Activated CD8-positive, alpha-beta memory T cell treated with anti-CD3 and anti-CD28 coated beads, Interleukin-2, amount 50 U/mL, for 1 hour (primary cell): ENCODE results near the gene CALML3.

Experiments
- DNase-seq: peaks from one replicate; pipeline ENCODE4 v3.0.0-alpha.2; 2020; ENCODE audit errors: extremely low read depth

CALML3 gene

DNA sequence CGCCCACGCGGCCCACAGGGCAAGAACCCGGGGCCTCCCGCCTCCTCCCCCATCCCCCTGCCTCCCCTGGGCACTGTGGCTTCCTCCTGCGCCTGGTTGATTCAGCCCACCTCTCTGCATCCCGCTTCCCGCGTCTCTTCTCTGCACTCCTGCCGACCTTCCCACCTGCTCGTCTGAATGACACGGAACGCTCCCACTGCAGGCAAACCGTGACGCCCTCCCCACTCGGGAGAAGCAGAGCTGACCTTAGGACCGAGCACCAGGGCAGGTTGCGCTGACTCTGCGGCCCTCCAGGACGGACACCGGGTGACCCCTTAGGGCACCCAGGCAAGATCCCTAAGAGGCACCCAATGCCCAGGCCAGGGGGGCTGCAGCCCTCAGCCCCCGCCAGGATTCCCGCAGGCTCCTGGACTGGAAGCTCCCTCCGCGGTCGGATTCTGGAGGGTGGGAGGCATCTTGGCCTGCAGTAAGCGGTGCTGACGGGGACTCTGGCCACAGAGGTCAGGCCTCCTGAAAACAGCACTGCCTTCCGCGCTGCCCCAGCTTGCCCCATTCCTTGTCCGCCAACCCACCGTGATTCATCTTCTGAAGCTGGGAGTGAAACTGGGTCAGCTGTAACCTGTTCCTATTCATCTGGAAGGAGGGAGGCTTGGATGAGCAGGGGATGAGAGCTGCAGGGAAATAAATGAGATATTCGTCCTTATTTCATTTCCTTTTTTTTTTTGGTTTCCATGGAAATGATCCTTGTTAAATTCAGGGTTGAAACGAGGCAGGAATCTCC, 990 bp downstream of the CALML3 start:
- DNase-seq, result no peak

DNA sequence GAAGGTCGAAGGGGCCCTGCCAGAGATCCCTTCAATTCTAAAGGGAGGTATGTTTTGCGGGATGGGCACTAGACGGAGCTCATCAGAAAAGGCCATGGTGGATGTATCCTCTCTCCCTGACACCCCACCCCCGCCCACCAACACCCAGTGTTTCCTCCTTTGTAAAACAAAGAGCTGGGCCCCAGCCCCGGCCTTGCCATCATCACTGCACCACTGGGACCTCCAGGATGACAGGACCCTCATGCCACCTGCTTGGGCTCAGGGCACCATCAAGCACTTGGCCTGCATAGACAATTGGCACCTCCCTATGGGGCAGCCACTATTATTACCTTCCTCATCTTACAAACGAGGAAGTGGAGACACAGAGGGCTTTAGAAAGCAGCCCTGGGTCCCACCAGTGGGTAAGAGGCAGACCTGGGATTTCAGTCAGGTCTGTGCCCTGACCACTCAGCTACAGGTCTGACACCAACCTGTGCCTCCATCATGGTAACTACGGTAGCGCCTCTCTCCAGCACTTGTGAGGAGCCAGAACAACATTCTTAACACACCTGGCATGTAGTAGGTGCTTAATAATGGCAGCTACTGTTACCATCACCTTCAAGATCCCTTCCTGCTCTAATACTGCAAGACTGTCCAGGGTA, 2.0 kb downstream of the CALML3 start:
- no peak for DNase-seq

DNA sequence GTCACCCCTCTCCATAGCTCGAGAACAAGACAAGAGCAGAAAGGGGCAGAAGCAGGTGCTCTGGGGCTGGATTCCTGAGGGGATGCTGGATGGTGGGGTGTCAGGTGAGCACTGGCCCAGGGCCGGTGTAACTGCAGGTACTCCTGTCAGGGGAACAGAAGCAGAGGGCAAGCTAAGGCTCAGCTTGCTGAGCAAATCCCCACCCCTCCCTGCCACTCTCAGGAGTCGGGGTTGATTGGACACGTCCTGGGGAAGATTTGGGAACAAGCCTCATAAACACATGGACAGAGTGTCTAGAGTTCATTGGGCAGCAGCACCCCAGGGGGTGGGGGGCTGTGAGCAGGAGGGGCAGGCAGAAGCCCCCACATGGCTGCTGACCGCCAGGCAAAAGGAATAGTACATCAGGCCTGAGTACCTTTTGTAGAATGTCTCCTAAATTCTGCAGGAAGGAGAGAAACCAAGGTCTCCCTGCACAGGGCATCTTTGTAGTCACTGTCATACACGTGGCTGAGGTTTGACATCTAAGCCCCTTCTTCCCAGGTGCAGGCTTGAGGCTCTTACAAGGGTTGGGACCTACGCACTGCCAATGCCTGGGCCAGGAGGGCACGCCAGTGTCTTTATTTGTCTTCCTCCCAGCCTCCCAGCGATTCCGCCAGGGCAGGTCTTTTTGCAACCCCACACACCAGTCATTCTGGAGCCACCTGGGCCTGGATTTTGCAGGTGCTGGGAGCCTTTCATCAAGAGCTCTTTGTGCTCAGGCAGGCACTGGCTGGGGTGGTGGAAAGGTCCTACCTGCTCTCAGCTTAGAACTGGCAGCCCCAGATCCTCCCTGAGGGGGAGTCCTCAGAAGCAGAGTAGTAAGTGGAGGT, 2.8 kb downstream of the CALML3 start:
- DNase-seq, result no peak

DNA sequence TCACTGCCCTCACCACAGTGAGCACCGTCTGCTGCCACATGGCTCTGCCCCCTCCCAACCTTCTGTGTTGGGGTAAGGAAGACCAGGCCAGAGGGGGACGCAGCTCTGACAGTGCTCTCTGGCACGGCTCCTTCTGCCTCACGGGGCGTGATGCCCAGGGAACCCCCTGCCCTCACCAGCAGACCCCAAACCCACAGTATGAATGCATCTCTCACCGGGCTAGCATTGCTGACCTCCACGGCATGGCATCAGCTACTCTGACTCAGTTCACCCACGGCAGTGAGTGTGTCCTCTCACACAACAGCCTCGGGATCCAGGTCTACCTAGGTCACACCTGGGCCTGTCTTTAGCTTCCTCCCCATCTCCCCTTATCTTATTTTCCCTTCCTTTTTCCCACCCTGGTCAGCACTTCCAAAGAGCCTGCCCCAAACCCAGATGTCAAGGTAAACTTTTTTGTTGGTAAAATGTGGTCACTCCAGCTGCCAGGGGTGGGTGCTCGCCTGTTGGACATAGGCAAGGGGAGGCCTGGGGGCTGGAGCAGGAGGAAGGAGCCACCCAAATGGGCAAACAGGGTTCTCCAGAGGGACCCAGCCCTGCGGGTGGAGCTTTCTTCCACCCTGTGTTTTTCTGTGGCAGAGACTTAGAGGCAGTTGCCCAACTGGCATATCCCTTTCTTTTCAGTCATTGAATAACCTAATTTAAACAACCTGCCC, 4.4 kb downstream of the CALML3 start:
- DNase-seq, result no peak

DNA sequence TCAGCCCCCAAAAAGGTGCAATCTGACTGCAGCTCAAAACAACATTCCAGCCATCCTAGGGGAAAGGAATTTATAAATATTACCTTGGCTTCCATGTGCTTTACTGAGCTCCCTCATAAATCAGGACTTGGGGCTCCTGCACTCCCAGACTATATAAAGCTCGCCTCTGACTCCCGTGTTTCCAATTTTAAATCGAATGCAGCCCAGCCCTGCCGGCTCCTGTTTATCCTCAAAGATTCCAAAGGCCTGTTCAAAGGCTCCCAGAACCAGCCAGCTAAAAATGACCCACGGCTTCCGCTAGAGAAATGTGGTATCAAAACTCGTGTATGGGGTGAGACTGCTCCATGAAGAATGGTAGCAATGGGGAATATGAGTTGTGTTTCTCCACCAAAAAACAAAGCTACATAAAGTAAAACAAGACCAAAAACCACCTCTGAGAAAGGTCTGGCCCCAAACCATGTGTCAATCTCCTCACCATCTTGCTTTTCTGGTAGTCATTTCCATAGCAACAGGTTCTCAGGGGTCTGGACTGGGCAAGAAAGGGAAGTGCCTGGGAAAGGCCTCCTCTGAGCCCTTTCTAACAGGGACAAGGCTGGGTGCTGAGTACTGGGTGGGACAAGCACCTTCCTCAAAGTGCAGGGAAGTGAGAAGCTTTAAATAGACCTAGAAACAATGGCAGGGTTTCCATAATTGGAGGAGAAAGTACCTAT, 5.1 kb downstream of the CALML3 start:
- DNase-seq, result no peak

DNA sequence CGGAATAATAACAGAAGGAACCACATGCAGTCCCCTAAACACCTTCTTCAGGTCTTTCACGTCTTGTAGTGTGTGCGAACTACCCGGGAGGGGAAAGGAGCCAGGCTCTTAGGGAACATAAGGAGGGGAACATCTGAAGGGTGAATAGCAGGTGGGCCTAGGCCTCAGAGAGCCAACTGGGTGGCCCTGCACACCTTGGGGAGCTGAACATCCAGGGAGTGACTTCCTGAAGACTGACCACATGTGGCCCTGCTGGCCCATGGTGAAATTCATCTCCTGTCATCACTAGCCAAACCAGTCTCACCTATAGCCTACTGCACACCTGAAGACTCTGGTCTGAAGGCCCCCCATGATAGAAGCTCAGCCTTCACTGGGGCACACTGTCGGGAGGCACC, 5.6 kb downstream of the CALML3 start:
- no peak for DNase-seq

DNA sequence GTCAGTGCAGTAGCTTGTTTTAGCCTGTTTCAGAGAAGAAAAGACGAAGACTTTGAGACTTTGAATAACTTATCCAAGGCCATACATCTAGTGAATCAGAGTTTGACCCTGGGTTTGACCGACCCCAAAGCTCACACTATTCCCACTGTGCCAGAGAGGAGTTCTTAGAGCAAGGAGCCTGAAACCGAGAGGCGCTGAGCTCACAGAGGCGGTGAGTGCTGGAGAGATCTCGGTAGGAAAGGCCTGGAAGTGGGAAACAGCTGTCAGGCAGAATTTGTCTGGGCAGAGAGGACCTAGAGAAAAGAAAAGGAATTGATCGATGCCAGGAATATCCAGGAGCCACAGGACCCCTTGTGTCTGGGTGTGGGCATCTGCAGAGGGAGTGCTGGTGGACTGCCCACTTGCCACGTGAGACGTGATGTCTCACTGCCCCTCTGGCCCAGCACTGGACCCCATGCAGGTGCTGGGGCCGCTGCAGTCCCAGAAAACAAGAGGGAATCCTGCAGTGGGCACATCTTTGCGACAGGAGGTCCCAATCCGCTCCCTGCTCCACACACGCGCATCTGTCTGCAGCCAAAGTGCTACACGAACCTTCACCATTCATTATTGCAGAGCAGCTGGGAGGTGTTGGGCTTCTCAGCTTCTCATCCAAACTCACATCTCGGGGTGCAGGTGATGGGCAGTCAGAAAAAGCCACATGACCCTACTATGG, 6.2 kb downstream of the CALML3 start:
- DNase-seq, result no peak

DNA sequence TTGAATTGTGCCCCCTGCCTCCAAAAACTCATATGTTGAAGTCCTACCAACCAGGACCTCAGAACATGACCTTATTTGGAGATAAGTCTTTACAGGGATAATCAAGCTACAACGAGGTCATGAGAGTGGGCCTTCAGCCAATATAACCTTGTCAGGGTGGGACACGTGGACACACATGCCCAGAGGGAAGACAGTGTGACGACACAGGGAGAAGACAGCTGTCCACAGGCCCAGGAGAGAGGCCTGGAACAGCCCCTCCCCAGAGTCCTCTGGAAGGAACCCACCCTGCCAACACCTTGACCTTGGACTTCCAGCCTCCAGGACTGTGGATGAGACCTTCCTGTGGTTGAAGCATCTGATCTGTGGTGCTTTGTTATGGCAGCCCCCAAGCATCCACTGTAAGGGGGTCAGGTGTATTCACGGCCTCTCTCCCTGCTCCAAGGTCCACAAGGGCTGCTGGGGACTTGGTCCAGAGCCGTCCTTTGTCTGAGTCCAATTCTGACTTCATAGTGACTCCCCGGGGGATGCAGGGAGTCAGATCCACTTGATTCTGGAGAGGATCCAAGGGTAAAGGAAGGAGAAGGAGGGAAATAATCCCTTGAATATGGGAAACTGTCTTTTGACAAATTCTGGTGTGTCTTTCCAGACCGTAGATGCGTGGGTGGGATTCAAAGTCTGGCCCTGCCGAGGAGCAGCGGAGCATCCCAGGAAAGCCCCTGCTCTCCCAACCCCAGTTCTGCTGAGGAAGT, 7.0 kb downstream of the CALML3 start:
- DNase-seq, result no peak

DNA sequence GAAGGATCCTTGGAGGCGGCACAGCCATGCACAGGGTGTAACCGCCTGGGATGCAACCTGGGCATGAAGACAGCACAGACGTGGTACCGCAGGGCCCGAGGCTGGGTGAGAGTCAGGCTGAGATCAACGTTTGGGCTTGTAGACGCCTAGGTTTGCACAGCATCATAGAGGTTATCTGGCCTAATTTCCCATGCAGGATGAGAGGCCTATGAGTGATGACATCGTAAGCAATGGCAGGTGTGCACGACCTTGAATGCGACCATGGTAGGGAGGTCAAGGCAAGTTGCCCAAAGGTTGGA, 7.5 kb downstream of the CALML3 start:
- no peak for DNase-seq

DNA sequence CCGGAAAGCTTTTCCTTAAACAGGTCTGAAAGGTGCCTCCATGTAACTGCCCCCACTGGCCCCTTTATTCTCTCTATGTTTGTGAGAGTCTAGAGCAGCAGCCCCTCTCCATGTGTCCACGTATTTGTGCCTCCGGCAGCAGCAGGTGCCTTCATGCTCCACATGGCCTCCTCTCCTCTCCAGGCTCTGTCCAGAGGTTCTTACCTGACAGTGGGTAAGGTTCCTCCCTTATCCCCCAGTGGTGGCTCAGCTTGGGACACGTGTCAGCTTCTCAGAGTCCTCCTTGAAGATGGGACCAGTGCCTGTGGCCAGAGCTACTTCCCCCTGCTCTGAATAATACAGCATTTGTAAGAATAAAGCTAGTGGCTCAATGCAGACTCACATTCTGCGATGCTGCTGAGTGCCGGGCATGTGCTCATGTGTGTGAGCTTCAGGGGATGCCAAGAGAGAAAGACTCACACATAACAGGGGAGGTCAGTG, 7.9 kb downstream of the CALML3 start:
- no peak for DNase-seq

DNA sequence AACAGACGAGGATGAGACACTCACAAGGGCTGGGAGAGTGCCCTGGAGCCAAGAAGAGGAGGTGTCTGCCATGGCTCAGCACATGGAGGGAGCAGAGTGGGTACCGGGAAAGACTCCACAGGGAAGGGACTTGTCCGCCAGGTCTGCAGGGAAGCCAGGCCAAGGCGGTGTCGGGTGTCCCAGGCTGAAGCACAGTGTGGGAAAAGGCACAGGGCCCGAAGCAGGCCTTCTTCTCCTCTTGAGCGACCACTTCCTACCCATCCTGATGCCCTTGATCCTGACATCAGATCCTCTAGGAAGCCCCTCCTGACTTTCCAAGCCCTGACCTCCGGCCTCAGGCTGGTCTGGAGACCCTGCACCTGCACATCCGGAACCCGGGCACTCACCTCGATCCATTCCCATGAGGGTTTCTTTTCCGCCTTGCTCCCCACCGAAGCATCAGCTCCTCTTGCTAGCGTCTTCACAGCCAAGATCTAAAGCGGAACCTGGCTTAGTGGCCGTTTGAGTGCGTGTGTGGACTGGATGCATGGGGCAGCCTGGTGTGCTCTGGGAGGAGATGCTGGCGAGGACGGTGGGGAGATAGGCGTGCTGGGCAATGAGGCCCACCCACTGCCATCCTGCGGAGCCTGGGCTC, 8.5 kb downstream of the CALML3 start:
- no peak for DNase-seq

DNA sequence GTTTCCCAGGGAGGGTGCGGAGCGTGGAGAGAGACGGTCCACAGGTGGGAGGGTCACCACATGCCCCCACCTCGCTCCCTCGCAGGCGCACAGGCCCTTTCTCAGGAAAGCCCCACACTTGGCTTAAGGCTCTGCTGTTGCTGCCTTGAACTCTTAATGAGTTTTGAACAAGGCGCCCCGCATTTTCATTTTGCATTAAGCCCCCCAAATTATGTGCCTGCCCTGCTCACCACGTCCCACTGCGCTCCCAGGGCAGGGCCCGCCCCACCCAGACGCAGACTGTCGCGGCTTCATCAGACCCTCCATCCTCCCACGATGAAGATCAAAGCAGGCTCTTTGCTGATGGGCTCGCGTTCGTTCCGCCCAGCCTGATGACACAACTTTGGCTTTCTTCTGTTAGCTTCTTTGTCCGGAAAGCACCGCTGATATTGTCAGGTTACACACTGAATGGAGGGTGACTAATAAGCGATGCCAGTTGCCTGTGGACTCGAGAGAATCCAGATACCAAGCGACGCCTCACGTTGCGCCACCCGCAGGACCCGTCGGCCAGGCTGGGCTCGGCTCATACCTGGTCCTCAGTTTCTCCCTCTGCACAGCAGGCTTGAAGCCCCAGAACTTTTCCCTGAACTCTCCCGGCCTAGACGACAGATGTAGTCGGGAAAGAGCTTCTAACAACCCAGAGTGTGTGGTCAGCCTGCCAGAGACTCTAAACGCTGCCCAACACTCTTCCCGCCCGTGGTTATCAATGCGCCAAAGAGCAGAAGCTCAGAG, 9.5 kb downstream of the CALML3 start:
- no peak for DNase-seq

DNA sequence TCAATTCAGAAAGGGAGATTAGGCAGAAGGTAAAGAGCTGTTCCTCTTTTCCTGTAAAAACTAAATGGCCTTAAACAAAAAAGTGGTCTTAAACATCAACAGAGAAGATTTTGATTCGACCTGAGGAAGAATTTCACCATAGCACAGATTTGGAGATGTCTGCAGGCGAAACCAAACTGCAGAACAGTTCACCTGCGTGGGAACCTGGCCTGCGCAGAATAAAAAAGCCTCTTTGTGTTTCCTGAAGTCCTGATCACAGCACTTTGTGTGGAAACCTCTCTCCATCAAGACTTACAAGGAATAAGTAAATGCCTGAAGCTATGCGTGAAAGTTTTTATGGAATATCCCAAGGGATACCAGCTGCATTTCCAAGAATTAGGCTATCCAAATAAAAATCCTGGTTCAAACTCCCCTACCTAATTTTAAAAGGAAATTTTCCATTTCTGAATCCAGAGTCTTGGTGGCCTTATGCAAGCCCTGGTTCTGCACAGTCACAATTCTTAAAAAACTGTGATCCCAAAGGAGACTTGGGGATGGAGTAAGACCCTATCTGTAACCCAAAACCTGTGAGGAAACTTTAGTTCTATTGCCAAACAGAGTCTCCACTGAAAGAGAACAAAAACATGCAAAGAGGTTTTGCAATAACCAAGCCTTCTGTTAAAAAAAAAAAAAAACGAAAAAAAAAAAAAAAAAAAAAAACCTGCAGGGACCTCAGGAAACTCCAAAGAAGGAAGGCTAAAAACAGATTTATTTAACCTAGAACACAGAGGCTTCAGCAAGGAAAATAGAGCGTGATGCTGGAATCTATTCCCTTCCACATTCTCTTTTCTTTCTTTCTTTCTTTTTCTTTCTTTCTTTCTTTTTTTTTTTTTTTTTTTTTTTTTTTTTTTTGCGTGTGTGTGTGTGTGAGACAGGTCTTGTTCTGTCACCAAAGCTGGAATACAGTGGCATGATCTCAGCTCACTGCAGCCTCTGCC, 10.4 kb downstream of the CALML3 start:
- DNase-seq, result no peak

DNA sequence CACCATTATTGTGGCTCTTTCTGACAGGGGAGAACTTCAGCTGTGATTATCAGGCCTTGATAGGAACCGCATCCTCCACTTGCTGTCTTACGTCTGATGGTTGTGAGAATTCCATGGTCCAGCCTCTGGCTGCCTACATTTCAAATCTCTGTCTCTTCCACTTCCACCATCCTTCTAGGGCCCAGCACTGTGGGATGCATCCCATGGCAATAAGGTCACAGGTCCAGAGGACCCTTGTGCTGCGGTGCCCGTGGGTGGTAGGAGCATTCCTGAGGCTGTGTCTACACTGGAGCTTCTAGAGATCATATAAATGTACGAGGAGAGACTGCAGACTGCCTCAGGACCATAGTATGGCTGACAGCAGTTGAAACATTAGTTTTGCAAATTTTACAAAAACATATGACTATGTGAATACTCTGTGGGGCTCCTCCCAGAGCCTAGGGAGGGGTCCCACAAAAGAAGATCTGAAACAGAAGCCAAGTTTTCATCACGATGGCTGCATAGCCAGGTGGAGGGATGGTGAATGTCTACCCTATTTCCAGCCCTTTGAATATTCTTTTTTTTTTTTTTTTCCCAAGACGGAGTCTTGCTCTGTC, 11.8 kb downstream of the CALML3 start:
- DNase-seq, result no peak

DNA sequence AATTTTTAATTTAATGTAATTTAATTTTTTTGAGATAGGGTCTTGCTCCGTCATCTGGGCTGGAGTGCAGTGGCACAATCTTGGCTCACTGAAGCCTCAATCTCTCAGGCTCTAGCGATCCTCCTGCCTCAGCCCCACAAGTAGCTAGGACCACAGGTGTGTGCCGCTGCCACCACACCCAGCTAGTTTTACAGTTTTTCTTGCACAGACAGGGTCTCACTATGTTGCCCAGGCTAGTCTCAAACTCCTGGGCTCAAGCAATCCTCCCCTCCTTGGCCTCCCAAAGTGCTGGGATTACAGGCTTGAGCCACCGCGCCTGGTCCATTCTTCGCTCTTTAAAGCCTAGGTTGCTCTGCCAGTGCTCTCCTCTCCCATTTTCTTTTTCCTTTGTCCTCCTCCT, 12.9 kb downstream of the CALML3 start:
- DNase-seq, result no peak

DNA sequence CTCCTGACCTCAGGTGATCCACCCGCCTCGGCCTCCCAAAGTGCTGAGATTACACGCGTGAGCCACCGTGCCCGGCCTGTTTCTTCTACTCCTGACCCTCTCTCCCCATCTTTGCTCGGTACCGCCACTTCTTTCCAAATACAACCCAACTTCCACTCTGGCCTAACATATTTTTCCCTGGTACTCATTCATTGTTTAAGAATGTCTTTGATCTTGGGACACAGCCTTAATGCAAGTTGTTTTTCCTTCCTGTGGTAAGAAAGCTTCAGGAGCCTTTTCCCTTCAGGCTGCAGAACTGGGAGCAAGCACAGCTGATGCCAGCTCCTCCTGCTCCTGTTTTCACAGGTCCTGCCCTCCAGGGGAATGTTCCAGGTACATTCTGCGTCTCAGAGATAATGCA, 13.7 kb downstream of the CALML3 start:
- DNase-seq, result no peak
